ENCODE data around the gene CLUH. TPM values are rescaled to one million over a fixed set of nuclear protein-coding genes. Genes with fewer than 3 reads are reported as not detected.

CLUH gene
- total RNA-seq, 2 experiments from 2014 or later: 34.4 to 34.8 TPM

GRCh38 chr17:2734939-2735338, 23.4 kb upstream of the CLUH start:
- H3K4me1 Mint-ChIP-seq (ENCODE audit: low read depth): no peaks in the 10 kb centered on the region
- no peak overlapping the region for H3K4me3 Mint-ChIP-seq
- no peak overlapping the region for H3K27ac ChIP-seq (ENCODE audit: low read depth in 1 of 2, low read length in 2 of 2)
- intact Hi-C loops (cut with DNase I, micrococcal nuclease): no loop called here
- H3K36me3 Mint-ChIP-seq (ENCODE audit: low read depth): no peaks in the 10 kb centered on the region
- H3K4me1 ChIP-seq (ENCODE audit: insufficient read depth, low read length): no peaks in the 10 kb centered on the region
- ATAC-seq (ENCODE audit: poor library complexity): no peak
- H3K4me3 ChIP-seq (ENCODE audit: low read length): no peak overlapping the region
- H3K36me3 ChIP-seq (ENCODE audit: insufficient read depth, low read length): no peaks in the 10 kb centered on the region
- DNase-seq: no peak
- peaks cover 4% of the 10 kb centered on the region for H3K27me3 Mint-ChIP-seq
- H3K9me3 Mint-ChIP-seq: no peaks in the 10 kb centered on the region
- H3K9me3 ChIP-seq (ENCODE audit: control insufficient read depth in 1 of 2, insufficient read depth in 1 of 2, low read length in 2 of 2): no peaks in the 10 kb centered on the region
- ChIA-PET POLR2A (no interaction called here), CTCF (no interaction called here)
- no peak for TF ChIP-seq CTCF (IDR thresholded peaks at IDR 0.05)
- H3K27ac Mint-ChIP-seq: no peak overlapping the region
- H3K27me3 ChIP-seq (ENCODE audit: control insufficient read depth in 1 of 2, insufficient read depth in 2 of 2, low read length in 2 of 2): peaks cover 0 to 7% of the 10 kb centered on the region in 2 experiments

- Mint-ChIP-seq H3K36me3 (ENCODE audit: low read depth) (no peaks in the 10 kb centered on the region), H3K27ac (no peak overlapping the region), H3K4me1 (ENCODE audit: low read depth) (no peaks in the 10 kb centered on the region), H3K27me3 (peaks cover 15% of the 10 kb centered on the region), H3K9me3 (no peaks in the 10 kb centered on the region), H3K4me3 (no peak overlapping the region)
- ATAC-seq (ENCODE audit: poor library complexity): no peak
- CTCF ChIA-PET: interaction anchor here (0.5 kb wide), 1 partner anchor 41 kb away, joined by 3 read pairs; no protein-coding TSS in a partner anchor
- H3K27me3 ChIP-seq (ENCODE audit: control insufficient read depth in 1 of 2, insufficient read depth in 2 of 2, low read length in 2 of 2): peaks cover 6 to 14% of the 10 kb centered on the region in 2 experiments
- POLR2A ChIA-PET: no interaction called here
- H3K27ac ChIP-seq (ENCODE audit: low read depth in 1 of 2, low read length in 2 of 2): no peak overlapping the region
- intact Hi-C loops (cut with DNase I, micrococcal nuclease): no loop called here
- H3K9me3 ChIP-seq (ENCODE audit: control insufficient read depth in 1 of 2, insufficient read depth in 1 of 2, low read length in 2 of 2): no peaks in the 10 kb centered on the region
- DNase-seq: no peak
- H3K4me3 ChIP-seq (ENCODE audit: low read length): no peak overlapping the region
- H3K36me3 ChIP-seq (ENCODE audit: insufficient read depth, low read length): no peaks in the 10 kb centered on the region
- H3K4me1 ChIP-seq (ENCODE audit: insufficient read depth, low read length): no peaks in the 10 kb centered on the region
- TF ChIP-seq CTCF (IDR thresholded peaks at IDR 0.05): no peak
These were observed 20.2 kb upstream of the CLUH start for GRCh38 chr17:2731807-2732206.

- Histone ChIP-seq H3K4me3 (ENCODE audit: low read length) (no peak overlapping the region), H3K4me1 (ENCODE audit: insufficient read depth, low read length) (no peaks in the 10 kb centered on the region), H3K27ac (ENCODE audit: low read depth in 1 of 2, low read length in 2 of 2) (no peak overlapping the region), H3K36me3 (ENCODE audit: insufficient read depth, low read length) (no peaks in the 10 kb centered on the region), H3K27me3 (ENCODE audit: control insufficient read depth in 1 of 2, insufficient read depth in 2 of 2, low read length in 2 of 2) (peaks cover 7 to 14% of the 10 kb centered on the region in 2 experiments), H3K9me3 (ENCODE audit: control insufficient read depth in 1 of 2, insufficient read depth in 1 of 2, low read length in 2 of 2) (no peaks in the 10 kb centered on the region)
- H3K27me3 Mint-ChIP-seq: peaks cover 15% of the 10 kb centered on the region
- POLR2A ChIA-PET: no interaction called here
- ATAC-seq (ENCODE audit: poor library complexity) (no peak), DNase-seq (no peak)
- H3K4me1 Mint-ChIP-seq (ENCODE audit: low read depth): no peaks in the 10 kb centered on the region
- intact Hi-C loops (cut with DNase I, micrococcal nuclease): no loop called here
- CTCF ChIA-PET: interaction anchor here (0.7 kb wide), 1 partner anchor 25 kb away, joined by 3 read pairs; no protein-coding TSS in a partner anchor
- H3K9me3 Mint-ChIP-seq: no peaks in the 10 kb centered on the region
- no peak for TF ChIP-seq CTCF (IDR thresholded peaks at IDR 0.05)
- H3K4me3 Mint-ChIP-seq: no peak overlapping the region
- H3K27ac Mint-ChIP-seq: no peak overlapping the region
- H3K36me3 Mint-ChIP-seq (ENCODE audit: low read depth): no peaks in the 10 kb centered on the region
These were observed 19.3 kb upstream of the CLUH start for GRCh38 chr17:2730764-2731353.

Measured in CD4-positive, alpha-beta T cell (primary cell).